Thoracic aorta (tissue), 2 donors: ENCODE results near the gene MED13. TPM values are rescaled to one million over a fixed set of nuclear protein-coding genes. Genes with fewer than 3 reads are reported as not detected.

ENCODE experiments used
- ATAC-seq: fragments of 150-250 bp; one replicate; pipeline ENCODE4 v1.8.0; 2017; ENCODE audit warnings: low read depth; ENCODE audit not compliant: insufficient number of reproducible peaks, low FRiP score
- DNase-seq: peaks from one replicate; pipeline ENCODE4 v3.0.0-alpha.2; 2020; ENCODE audit warnings: low spot score
- H3K27ac ChIP-seq, 2 donors: fragments of 200-600 bp; sonication (generic); 1 replicate in 1 of 2; 2 replicates in 1 of 2; pipeline ENCODE4 v1.5.1; 2016; ENCODE audit warnings: mild to moderate bottlenecking in 2 of 2, moderate library complexity in 2 of 2
- H3K27me3 ChIP-seq: fragments of 200-600 bp; sonication (generic); replicated peaks from 2 replicates; pipeline ENCODE4 v1.6.0; 2016; ENCODE audit warnings: mild to moderate bottlenecking; ENCODE audit not compliant: insufficient read depth
- H3K36me3 ChIP-seq: fragments of 200-600 bp; sonication (generic); one replicate; pipeline ENCODE4 v1.5.1; 2016
- H3K4me1 ChIP-seq, 2 donors: fragments of 200-600 bp; sonication (generic); 1 replicate in 1 of 2; 2 replicates in 1 of 2; pipeline versions ENCODE4 v1.5.1 to v1.6.0; 2016; ENCODE audit warnings: low read depth in 2 of 2, mild to moderate bottlenecking in 1 of 2; ENCODE audit not compliant: control insufficient read depth in 1 of 2
- H3K4me3 ChIP-seq: fragments of 200-600 bp; sonication (generic); 2 replicates; pipeline ENCODE4 v1.5.1; 2016; ENCODE audit warnings: mild to moderate bottlenecking
- H3K9me3 ChIP-seq: fragments of 200-600 bp; sonication (generic); 2 replicates; pipeline ENCODE4 v1.5.1; 2016
- CTCF ChIP-seq: fragments of 200-600 bp; sonication (generic); IDR thresholded peaks from one replicate; pipeline ENCODE4 v1.5.1; 2019; ENCODE audit warnings: antibody characterized with exemption
- total RNA-seq, 2 donors: library from RNA; depleted of rRNA; stranded (reverse); fragments of >200 nt; gene quantifications; one replicate each; pipeline versions ENCODE4 v1.1.0 to v1.2.3, GENCODE V29; 2016

MED13 gene
- total RNA-seq, 2 donors from 2014 or later: 87.6 to 92.2 TPM

- no peak for ATAC-seq
- Histone ChIP-seq H3K36me3 (peaks cover 28% of the 10 kb centered on the region), H3K27me3 (no peaks in the 10 kb centered on the region), H3K4me1 (no peaks in the 10 kb centered on the region), H3K27ac (no peak overlapping the region), H3K4me3 (no peak overlapping the region), H3K9me3 (no peaks in the 10 kb centered on the region)
- TF ChIP-seq CTCF: no peak
- DNase-seq: no peak
Measured at GRCh38 chr17:61970030-61970429, 95.0 kb downstream of the MED13 start.

GRCh38 chr17:61968757-61969156, 96.3 kb downstream of the MED13 start:
- TF ChIP-seq CTCF: no peak
- Histone ChIP-seq H3K36me3 (peaks cover 37% of the 10 kb centered on the region), H3K27ac (no peak overlapping the region), H3K27me3 (no peaks in the 10 kb centered on the region), H3K4me3 (no peak overlapping the region), H3K4me1 (no peaks in the 10 kb centered on the region), H3K9me3 (no peaks in the 10 kb centered on the region)
- no peak for ATAC-seq
- no peak for DNase-seq

GRCh38 chr17:61967729-61968128, 97.3 kb downstream of the MED13 start:
- DNase-seq: no peak
- TF ChIP-seq CTCF: no peak
- Histone ChIP-seq H3K4me1 (no peaks in the 10 kb centered on the region), H3K4me3 (no peak overlapping the region), H3K27ac (no peak overlapping the region), H3K9me3 (no peaks in the 10 kb centered on the region), H3K27me3 (no peaks in the 10 kb centered on the region), H3K36me3 (peaks cover 36% of the 10 kb centered on the region)
- ATAC-seq: no peak

- no peak for DNase-seq
Measured at GRCh38 chr17:61966191-61966590, 98.9 kb downstream of the MED13 start.

GRCh38 chr17:61955619-61956018, 109.5 kb downstream of the MED13 start:
- no peak for DNase-seq

More at GRCh38 chr17:61966191-61966590, 98.9 kb downstream of the MED13 start:
- H3K4me1 ChIP-seq: no peaks in the 10 kb centered on the region
- no peak for TF ChIP-seq CTCF
- no peaks in the 10 kb centered on the region for H3K9me3 ChIP-seq
- H3K4me3 ChIP-seq: no peak overlapping the region
- peaks cover 30% of the 10 kb centered on the region for H3K36me3 ChIP-seq
- ATAC-seq: no peak
- H3K27ac ChIP-seq: no peak overlapping the region
- H3K27me3 ChIP-seq: no peaks in the 10 kb centered on the region

More at GRCh38 chr17:61955619-61956018, 109.5 kb downstream of the MED13 start:
- peaks cover 52% of the 10 kb centered on the region for H3K36me3 ChIP-seq
- no peak for TF ChIP-seq CTCF
- no peaks in the 10 kb centered on the region for H3K4me1 ChIP-seq
- H3K9me3 ChIP-seq: no peaks in the 10 kb centered on the region
- ATAC-seq: no peak
- no peaks in the 10 kb centered on the region for H3K27me3 ChIP-seq
- H3K4me3 ChIP-seq: no peak overlapping the region
- no peak overlapping the region for H3K27ac ChIP-seq
